ENCODE measurements around the gene CCSER2.
"Not testable (repeated sequence)": the region's sequence is repeated elsewhere in the genome, so short reads cannot be mapped to it uniquely, and the experiment has no call there.

Gene CCSER2

DNA sequence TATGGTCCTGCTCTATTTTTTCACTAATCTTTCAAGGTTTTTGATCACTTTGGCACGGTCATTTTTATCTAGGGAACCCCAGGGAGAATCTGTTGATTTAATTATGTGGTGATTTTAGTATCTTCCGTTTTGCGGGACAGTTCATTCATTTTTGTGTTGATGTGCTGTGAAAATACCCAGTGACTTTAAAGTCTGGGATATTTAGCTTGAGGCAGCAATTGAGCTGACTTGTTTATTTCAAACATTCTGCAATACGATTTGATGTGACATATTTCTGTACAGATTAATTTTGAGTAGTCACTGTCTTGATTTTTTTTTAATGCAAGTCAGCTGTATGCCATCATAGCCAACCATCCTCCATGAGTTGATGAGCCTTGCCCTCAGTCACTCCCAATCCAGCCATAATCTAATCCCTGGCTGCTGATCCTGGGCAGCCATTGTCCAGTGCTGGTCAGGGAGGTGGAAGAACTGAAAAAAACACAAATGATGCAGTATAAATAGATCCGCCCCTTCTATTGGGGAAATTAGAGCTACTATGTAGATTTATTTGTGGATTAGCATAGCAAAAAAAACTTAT, 183.4 kb downstream of the CCSER2 start:
- FAIRE-seq (no peak), DNase-seq (ENCODE audit: insufficient read length, low spot score) (no peak)

DNA sequence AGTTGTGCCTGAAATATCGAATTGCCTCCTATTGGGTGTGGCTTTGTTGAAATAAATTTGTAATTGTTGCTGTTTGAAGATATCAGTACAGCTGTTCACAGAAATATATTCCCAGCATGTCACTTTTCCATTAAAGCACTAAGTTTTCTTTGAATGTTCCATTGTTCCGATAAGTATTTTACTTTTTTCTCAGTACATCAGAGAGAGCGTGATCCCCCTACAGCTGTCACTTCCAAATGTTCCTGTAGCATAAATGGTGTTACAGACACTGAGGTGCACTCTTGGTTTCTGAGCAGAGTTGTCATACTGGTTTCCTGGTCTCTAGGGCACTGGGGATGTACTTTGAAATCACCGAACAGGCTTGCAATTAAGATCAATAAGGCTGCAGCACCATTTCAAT, 189.2 kb downstream of the CCSER2 start:
- DNase-seq (ENCODE audit: insufficient read length, low spot score) (no peak), FAIRE-seq (no peak)

DNA sequence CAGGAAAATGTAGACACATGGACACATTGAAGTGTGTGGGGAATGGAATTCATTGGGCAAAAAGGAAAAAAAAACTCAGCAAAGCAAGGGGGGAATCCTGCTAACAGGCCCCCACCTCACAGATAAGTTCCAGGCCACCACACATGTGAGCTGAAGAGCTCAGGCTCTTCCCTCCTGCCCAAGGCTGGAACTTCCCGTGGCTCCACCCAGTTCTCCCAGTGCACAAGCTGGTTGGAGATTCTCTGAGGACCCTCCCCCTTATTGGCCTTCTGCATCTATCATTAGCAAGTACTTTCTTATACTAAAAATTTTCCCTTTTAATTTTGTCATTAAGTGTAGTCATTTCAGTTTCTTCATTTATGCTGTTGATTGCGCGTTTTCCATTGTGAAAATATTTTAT, 190.8 kb downstream of the CCSER2 start:
- DNase-seq (ENCODE audit: insufficient read length, low spot score) (no peak), FAIRE-seq (no peak)

DNA sequence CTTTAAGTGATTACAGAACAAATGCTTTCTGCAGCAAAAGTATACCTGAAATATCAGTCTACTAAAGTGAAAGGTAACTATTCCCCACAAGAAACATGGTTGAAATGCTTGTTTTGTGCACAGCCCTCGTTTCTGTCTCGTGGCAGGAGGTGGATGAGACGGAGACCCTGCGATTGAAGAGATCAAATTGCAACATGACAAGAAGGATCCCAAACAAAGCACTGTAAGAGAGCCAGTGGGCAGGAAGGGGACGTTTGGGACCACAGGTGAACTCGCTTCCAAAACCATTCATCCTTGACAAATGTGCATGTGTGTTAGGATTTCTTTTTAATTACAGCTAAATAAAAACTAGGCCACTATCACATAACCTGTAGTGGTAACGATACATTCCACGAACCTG, 192.6 kb downstream of the CCSER2 start:
- FAIRE-seq (no peak), DNase-seq (ENCODE audit: insufficient read length, low spot score) (no peak)

DNA sequence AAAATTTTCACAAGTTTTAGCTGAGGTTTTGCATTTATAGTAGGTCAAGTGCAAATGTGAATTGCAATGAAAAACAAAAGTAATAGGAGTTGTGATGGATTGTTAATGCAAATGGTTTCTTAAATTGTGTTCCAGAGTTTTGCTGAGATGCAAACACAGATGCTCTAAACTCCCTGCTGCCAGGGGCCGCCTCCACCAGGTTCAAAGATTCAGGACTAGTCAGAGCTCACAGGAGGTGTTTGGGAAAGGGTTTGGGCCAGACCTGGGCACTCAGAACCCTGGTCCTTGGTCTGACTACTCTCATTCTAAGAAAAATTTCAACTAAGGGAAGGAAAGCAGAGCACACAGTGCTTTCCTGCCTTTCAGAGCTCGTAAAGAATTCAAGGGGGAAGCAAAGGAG, 193.1 kb downstream of the CCSER2 start:
- DNase-seq (ENCODE audit: insufficient read length, low spot score) (no peak), FAIRE-seq (no peak)

DNA sequence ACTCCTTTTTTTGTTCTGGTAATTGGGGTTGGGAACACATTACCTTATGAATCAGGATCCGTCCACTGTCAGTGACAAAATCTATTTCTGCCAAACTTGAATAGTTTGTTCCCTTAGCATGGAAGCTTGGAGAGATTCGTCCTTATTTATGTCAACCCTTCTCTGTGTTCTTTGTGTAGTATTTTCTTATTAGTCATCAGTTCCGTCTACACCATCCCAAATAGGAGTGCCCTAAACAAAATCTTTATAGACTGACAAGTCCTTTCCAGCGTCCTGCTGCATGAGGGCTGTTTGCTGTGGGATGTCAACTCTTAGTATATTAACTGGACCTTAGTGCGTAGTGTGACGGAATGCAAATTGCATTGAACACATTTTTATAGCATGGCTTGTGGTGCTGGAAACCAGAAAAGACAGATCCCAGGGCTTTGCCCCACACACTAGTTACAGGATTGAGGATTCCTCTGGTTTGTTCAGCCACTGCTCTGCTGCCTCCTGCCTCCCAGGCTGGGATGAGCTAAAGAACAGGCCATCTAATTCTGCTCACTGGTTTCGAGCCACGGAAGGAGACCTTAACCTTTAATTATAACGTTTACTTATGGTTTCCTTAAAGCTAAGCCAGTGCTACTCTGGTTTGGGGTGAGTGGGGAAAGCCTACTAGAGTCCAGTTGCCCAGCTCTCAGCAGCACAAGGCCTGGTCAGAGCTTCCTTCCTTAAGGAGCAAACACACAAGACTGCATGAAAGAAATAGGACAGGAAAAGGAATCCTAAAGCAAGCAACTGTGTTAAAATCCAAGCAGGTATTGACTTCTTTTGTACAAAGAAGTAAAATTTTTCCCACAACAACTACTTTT, 194.4 kb downstream of the CCSER2 start:
- DNase-seq (ENCODE audit: insufficient read length, low spot score) (no peak), FAIRE-seq (no peak)

DNA sequence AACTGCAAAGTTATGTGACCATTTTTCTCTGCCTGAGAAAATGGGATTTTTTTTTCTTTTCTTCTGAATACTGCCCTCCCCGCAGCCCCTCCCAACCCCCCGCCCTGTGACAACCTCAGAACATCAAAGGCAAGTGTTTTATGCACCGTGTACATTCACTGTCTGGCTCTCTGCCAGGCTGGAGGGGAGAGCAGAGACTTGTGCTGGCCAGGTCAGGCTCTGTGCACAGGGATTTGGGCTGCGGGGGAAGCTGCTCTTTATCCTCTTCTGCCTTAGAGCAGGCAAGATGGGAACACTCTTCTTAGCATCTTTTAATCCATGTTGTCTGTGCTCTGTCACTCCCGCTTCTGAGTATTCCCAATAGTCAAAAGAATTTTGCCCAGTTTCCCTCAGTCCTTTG, 195.1 kb downstream of the CCSER2 start:
- FAIRE-seq (no peak), DNase-seq (ENCODE audit: insufficient read length, low spot score) (no peak)

DNA sequence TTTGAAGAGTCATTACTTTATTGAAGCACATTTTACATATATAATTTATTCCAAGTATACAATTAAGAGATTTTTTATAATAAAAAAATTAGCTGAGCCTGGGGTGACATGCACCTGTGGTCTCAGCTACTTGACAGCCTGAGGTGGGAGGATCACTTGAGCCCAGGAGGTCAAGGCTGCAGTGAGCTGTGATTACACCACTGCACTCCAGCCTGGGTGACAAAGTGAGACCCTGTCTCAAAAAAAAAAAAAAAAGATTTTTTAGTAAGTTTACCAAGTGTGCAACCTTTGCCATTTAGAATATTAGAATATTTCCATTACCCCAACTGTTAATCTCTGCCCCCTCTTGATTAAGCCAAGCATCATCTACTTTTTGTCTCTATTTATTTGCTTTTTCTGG, 196.0 kb downstream of the CCSER2 start:
- no peak for FAIRE-seq

DNA sequence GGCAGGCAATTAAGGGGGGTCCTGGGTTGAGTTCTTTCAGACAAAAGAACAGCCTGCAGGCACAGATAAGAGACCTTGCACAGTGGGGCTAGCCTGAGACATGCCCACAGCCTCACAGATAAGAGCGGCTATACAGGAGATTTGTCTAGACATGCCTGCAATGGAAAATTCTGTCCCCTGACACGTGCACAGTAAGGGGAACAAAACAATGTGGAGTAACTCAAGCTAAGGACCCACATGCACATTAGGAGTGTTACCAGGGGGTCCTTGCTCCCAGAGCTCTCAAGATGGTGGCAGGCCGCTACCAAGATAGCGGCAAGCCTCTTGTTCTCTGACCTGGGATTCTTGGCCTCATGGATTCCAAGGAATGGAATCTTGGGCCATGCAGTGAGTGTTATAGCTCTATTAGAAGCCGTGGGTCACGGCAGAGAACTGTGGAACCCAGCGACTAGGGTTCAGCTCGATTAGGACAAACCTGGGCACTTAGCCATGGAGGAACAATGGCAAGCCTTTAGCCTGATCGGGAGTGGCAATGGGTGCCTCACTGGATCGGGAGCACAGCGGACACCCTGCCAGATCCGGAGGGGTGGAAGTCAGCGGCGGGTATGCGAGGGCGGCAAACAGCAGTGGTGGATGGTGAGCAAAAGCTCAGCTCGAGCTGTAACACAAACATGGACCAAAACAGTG, 196.9 kb downstream of the CCSER2 start:
- FAIRE-seq (no peak), DNase-seq (ENCODE audit: insufficient read length, low spot score) (no peak)

More for the DNA sequence above, 196.0 kb downstream of the CCSER2 start:
- no peak for DNase-seq (ENCODE audit: insufficient read length, low spot score)

DNA sequence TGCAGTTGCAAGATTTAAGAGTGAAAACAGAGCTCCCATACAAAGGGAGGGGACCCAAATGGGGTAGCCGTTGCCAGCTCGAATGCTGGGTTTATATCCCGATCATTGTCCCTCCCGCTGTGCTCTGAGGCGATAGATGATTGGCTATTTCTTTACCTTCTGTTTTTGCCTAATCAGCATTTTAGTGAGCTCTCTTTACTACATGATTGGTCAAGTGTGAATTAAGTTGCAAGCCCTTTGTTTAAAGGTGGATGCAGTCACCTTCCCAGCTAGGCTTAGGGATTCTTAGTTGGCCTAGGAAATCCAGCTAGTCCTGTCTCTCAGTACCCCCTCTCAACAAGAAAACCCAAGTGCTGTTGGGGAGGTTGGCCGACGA, 197.4 kb downstream of the CCSER2 start:
- DNase-seq (ENCODE audit: insufficient read length, low spot score); FAIRE-seq: not testable (repeated sequence)

DNA sequence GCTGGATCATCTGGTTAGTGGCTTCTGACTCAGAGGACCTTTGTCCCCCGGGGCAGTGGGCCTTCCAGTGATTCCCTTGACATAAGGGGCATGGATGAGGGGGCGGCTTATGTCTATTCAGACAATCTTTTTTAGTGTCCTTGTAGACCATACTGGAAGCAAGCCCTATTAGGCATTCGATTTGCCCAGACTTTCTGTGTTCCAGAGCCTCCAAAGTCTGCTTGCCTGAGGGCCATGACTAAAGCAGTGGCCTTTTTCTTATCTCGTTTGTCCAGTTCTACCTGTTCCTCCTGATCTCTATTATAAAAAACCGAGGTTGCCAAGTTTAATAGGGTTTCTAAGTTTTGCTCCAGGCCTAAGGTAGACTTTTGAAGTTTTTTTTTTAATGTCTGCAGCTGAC, 199.0 kb downstream of the CCSER2 start:
- not testable (repeated sequence) for DNase-seq (ENCODE audit: insufficient read length, low spot score); FAIRE-seq

DNA sequence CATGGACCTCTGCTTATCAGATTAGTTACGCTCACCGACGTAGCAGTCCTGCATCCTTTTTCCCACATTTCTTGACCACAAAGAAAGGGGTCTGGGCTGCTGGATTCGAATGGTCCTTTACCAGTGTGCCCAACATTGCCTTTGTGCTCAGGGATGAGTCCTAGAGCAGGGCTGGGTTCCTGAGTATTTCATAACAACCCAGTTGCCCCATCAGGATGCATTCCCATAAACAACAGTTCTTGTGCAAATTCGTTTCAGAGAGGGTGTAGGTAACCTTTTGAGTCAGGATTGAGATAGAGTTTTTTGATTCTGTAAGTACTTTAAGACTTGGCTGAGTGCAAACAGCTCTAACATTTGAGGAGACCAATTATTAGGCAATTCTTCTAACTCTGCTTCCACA, 200.1 kb downstream of the CCSER2 start:
- not testable (repeated sequence) for FAIRE-seq; DNase-seq (ENCODE audit: insufficient read length, low spot score)

DNA sequence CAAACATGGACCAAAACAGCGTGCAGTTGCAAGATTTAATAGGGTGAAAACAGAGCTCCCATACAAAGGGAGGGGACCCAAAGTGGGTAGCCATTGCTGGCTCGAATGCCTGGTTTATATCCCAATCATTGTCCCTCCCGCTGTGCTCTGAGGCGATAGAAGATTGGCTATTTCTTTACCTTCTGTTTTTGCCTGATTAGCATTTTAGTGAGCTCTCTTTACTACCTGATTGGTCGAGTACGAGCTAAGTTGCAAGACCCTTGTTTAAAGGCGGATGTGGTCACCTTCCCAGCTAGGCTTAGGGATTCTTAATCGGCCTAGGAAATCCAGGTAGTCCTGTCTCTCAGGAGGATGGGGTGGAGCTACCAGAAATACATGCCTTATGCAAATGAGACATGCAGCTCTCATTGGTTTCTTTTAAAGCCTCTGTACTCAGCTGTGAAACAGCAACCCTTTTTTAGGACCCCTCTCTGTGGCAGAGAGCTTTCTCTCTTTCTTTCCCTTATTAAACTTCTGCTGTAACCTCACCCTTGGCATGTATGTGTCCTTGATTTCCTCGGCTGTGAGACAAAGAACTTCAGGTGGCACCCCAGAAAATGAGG, 202.4 kb downstream of the CCSER2 start:
- DNase-seq (ENCODE audit: insufficient read length, low spot score) (no peak), FAIRE-seq (no peak)

DNA sequence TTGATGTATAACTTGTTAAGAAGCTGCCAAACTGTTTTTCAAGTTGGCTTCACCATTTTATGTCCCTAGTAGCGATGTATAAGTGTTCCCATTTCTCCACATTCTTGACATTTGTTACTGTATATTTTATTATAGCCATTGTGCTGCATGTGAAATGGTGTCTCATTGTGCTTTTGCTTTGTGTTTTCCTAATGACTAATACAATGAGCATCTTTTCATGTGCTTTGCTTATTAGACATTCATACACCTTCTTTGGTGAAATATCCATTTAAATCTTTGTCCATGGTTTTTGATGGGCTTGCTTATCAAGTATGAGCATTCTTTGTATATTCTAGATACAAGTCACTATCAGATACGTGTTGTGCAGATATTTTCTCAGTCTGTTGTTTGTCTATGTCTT, 203.0 kb downstream of the CCSER2 start:
- FAIRE-seq (no peak), DNase-seq (ENCODE audit: insufficient read length, low spot score) (no peak)

DNA sequence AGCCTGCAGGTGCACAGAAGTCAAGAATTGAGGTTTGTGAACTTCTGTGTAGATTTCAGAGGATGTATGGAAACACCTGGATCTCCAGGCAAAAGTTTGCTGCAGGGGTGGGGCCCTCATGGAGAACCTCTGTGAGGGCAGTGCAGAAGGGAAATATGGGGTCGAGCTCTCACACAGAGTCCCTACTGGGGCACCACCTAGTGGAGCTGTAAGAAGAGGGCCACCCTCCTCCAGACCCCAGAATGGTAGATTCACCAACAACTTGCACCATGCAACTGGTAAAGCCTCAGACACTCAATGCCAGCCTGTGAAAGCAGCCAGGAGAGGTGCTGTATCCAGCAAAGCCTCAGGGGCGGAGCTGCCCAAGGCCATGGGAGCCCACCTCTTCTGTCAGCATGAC, 205.8 kb downstream of the CCSER2 start:
- DNase-seq (ENCODE audit: insufficient read length, low spot score) (no peak), FAIRE-seq (no peak)

DNA sequence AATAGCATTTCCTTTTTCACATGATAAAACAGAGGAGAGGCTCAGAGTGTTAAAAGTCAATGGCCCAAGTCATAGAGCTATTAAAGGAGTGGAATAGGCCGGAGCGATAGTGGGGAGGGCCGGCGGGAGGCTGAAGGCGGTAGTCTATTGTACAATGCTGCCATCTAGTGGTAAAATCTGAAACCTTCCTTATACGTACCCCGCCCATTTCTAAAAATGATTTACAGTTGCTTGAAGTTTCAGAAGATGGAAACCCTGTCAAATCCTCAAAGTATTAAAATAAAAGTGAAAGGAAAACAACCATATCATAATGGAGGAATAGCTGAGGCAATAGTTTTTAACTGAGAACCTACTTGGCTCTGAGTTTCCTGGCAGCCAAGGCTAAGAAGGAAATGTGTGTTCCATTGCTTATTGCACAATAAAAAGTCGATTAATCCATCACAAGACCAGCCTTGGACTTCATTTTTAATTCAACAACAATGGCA, 209.1 kb downstream of the CCSER2 start:
- DNase-seq (ENCODE audit: insufficient read length, low spot score) (peak; percentile 46), FAIRE-seq (peak; percentile 90)

DNA sequence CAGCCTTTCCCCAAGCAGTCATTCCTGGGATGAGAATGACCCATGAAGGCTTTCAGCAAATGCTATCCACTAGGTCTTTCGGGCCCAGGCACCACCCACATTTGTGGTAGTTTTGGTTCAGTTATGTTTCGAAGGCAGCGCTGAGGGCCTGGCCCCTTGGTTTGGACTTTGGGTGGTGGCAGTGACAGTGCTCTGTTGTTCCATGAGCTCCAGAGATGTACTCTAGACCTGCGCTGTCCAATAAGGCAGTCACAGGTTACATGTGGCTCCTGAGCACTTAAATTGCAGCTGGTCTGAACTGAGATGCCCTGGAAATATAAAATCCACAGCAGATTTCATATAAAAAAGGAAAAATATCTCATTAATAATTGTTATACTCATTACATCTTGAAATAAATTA, 209.6 kb downstream of the CCSER2 start:
- FAIRE-seq (no peak), DNase-seq (ENCODE audit: insufficient read length, low spot score) (no peak)

DNA sequence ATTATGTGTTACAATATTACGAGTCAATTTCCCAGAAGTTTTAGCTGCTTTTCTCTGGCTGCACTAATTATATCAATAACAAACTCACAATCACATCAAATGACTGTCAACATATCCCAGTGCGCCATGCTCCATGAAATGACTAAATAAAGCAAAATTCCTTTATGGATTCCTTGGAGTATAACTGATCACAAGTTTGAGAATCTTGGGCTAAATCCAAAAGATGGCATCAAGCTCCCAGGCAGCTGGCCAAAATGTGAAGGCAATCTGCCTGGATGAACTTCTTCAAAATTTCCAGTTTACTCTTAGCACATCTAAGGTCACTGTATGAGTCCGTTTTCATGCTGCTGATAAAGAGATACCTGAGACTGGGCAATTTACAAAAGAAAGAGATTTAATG, 210.8 kb downstream of the CCSER2 start:
- FAIRE-seq, result no peak
- no peak for DNase-seq (ENCODE audit: insufficient read length, low spot score)

DNA sequence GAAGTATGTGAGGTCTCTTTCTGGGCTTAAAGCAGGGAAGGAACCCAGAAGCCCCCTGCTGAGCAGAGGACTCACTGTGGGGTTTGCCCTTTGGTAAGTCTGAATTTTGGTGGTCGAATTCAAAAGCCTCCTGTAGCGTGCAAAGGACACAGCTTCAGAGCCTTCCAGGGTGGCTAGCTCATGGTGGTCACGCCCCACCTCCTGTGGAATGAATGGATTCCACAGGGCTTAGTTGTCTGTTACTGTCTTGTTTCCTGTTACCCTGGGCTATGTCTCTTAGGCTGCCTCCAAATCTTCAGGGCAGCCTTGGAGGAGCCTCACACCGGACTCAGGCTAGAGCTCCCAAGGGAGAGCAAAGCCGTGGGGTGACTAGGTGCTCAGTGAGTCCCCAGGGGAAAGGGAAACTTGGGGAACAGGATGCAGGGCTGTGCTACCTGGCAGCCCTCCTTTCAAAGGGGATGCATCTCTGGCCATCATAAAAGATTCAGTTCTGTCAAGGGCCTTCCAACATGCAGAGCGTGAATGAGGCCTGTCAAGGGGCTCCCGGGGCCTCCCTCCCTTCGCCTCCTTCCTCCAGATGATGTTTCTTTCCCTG, 211.7 kb downstream of the CCSER2 start:
- DNase-seq (ENCODE audit: insufficient read length, low spot score) (no peak), FAIRE-seq (no peak)

DNA sequence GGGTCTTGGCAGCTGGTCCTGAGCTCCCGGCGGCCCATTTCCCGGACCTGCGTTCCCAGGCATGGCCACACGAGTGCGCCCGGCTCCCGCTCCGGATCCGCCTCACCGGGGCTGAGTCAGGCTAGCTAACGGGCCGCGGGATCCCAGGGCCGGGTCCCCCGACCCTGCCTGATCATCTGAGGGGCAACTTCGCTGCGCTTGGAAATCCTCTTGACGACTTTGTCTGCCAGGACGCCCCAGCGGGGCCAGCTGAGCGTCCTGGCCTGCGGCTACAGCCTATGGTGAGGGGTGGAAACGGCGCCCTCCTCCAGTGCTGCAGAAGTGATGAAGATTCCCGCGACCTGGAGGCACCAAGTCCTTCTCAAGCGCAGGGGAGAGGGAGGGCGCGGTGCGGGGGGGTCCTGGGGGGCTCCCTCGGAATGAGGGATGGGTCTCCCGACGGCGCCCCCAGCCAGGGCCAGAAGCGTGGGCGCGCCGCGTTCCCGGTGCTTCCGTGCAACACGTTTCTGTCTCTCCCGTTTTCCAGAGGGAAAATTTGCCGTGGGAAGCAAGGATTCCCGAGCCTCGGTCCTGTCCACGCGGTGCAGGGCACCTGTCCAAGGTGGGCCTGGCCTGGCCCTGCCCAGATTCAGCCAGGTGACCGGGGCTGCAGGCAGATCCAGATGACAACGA, 212.4 kb downstream of the CCSER2 start:
- FAIRE-seq (no peak), DNase-seq (ENCODE audit: insufficient read length, low spot score) (peak; percentile 39)
